ENCODE results near the gene S1PR1.

GRCh38 chr1:101199637-101199982 lies 37.2 kb upstream of the S1PR1 start:
- TF ChIP-seq SP1 (IDR thresholded peaks at IDR 0.05): no peak
- TF ChIP-seq FOXM1 (IDR thresholded peaks at IDR 0.05; ENCODE audit: borderline replicate concordance): no peak
- TF ChIP-seq SUZ12 (IDR thresholded peaks at IDR 0.05): no peak
- TF ChIP-seq LEF1 (IDR thresholded peaks at IDR 0.05; ENCODE audit: borderline replicate concordance): no peak
- no peak for TF ChIP-seq ELF4 (IDR thresholded peaks at IDR 0.05)
- TF ChIP-seq NFRKB (IDR thresholded peaks at IDR 0.05): no peak
- no peak for TF ChIP-seq ARNT (IDR thresholded peaks at IDR 0.05)
- no peak for TF ChIP-seq ZNF384 (IDR thresholded peaks at IDR 0.05)
- TF ChIP-seq FOXK2 (IDR thresholded peaks at IDR 0.05): no peak
- no peak for TF ChIP-seq HDGF (IDR thresholded peaks at IDR 0.05; ENCODE audit: borderline replicate concordance)
- TF ChIP-seq CTBP1 (IDR thresholded peaks at IDR 0.05; ENCODE audit: borderline replicate concordance): no peak

Data from HEK293T (cell line).